ENCODE data around the gene ZSCAN5A.
"Not testable (repeated sequence)": the region's sequence is repeated elsewhere in the genome, so short reads cannot be mapped to it uniquely, and the experiment has no call there.

Gene ZSCAN5A

DNA sequence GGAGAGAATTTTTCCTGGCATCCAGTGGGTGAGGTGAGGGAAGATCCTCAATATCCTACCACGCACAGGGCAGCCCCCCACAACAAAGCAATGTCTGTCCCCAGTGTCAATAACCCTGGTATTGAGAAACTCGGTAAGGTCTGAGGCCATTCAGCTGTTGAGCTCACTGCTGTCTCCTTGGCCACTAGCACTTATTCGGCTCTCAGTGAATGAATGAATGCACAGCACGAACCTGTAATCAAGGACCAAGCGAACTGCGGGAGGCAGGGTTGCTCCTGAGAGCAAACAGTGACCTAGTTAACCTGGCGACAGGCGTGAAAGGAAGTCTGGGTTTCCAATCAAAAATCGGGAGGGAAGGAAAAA is 640 bp downstream of the ZSCAN5A start:
- peak; percentile 63 for DNase-seq (ENCODE audit: low read depth, low spot score)

DNA sequence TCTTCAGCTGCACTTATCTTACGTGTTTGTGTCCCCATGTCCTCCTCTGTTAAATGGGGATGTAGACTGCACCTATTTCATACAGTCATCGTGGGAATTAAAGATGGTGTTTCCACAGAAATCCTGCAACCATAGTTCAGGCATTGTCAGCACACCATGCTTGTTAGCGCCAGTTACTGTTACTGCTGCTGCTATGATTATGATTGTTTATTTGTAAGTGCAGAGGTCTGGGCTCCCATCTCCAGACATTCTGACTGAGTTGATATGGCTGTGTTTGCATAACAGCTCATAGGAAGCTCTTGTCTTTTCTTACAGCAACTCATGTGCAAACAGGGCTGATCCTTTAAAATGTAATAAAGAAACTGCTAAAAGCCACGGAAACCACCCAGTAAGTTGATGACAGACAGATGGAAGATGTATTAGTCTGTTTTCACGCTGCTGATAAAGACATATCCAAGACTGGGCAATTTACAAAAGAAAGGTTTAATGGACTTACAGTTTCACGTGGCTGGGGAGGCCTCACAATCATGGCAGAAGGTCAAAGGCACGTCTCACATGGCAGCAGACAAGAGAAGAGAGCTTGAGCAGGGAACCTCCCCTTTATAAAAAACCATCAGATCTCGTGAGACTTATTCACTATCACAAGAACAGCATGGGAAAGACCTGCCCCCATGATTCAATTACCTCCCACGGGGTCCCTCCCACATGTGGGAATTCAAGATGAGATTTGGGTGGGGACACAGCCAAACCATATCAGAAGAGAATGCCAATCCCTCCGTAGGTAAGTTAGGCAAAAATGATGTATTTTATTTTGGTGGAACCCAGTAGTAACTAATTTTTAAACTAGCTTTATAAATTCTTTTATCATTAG is 1.6 kb downstream of the ZSCAN5A start:
- no peak for DNase-seq (ENCODE audit: low read depth, low spot score)

GRCh38 chr19:56312342-56312741 is 2.3 kb downstream of the ZSCAN5A start:
- no peak for DNase-seq (ENCODE audit: low read depth, low spot score)

- DNase-seq (ENCODE audit: low read depth, low spot score) = no peak
Measured at GRCh38 chr19:56310462-56310861, 4.2 kb downstream of the ZSCAN5A start.

DNA sequence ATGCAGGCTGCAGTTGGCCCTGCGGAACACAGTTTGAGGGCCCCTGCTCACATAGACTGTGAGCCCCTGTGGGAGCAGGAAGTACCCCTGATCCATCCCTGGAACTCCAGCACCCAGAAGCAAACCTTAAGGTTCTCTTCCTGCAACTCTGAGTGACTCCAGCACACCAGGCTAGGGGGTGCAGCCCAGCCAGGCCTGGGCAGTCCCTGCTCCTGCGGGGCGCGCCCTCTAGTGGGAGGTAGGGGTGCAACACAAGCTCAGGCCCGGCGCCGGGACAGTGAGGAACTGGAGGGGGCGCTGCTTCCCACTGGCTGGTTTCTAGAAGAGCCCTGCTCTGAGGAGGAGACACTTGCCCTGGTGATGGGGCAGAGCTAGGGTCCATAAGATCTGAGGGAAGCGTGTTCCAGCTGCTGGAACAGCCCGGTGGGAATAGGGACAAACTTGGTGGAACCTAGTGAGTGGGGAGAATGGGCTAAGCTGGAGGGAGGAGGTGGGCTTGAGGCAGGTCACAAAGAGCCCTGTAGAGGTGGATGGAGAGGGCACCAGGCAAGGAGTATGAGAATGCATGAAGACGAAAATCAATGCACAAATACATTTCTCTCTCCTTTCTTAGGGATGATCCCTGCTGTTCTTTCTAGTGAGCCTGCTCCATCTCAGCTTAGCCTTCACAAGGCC is 5.0 kb downstream of the ZSCAN5A start:
- DNase-seq (ENCODE audit: low read depth, low spot score) = peak; percentile 86

DNA sequence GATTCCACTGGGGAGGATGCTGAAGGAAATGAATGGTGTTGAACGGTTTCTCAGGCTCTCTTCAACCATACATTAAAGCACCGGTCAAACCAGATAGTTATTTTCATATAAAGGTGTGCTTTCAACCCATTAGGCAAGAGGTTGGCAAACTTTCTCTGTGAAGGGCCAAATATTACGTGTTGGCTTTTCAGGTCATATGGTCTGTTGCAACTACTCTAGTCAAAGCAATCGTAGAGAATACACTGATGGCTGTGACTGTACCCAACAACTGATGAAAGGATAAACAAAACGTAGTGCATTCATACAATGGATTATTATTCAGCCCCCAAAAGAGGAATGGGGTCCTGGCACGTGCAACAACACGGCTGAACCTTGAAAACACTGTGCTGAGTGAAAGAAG is 5.8 kb downstream of the ZSCAN5A start:
- DNase-seq (ENCODE audit: low read depth, low spot score) = no peak

GRCh38 chr19:56307062-56307461 is 7.6 kb downstream of the ZSCAN5A start:
- not testable (repeated sequence) for DNase-seq (ENCODE audit: low read depth, low spot score)

- DNase-seq (ENCODE audit: low read depth, low spot score) = no peak
Measured at GRCh38 chr19:56306016-56306415, 8.6 kb downstream of the ZSCAN5A start.

- no peak for DNase-seq (ENCODE audit: low read depth, low spot score)
Measured at GRCh38 chr19:56304243-56304642, 10.4 kb downstream of the ZSCAN5A start.

GRCh38 chr19:56301886-56302620 is 12.6 kb downstream of the ZSCAN5A start:
- no peak for DNase-seq (ENCODE audit: low read depth, low spot score)

GRCh38 chr19:56301155-56301554 is 13.5 kb downstream of the ZSCAN5A start:
- DNase-seq (ENCODE audit: low read depth, low spot score) = no peak

DNA sequence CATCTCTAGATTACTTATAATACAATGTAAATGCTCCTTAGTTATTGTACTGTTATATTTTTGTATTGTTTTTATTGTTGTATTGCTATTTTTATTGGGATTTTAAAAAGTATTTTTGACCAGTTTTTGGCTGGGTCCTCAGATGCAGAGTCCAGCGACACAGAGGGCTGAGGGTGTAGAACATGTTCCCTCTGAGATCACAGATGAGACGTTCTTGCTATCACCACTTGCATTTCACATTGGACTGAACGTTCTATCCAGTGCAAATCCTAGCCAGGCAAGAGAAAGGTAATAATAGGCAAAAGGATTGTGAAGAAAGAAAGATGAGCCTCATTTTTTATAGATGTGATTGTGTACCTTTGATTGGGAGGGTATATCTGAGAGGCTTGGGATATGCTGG is 15.0 kb downstream of the ZSCAN5A start:
- DNase-seq (ENCODE audit: low read depth, low spot score) = no peak

GRCh38 chr19:56297010-56297409 is 17.6 kb downstream of the ZSCAN5A start:
- DNase-seq (ENCODE audit: low read depth, low spot score) = no peak

DNA sequence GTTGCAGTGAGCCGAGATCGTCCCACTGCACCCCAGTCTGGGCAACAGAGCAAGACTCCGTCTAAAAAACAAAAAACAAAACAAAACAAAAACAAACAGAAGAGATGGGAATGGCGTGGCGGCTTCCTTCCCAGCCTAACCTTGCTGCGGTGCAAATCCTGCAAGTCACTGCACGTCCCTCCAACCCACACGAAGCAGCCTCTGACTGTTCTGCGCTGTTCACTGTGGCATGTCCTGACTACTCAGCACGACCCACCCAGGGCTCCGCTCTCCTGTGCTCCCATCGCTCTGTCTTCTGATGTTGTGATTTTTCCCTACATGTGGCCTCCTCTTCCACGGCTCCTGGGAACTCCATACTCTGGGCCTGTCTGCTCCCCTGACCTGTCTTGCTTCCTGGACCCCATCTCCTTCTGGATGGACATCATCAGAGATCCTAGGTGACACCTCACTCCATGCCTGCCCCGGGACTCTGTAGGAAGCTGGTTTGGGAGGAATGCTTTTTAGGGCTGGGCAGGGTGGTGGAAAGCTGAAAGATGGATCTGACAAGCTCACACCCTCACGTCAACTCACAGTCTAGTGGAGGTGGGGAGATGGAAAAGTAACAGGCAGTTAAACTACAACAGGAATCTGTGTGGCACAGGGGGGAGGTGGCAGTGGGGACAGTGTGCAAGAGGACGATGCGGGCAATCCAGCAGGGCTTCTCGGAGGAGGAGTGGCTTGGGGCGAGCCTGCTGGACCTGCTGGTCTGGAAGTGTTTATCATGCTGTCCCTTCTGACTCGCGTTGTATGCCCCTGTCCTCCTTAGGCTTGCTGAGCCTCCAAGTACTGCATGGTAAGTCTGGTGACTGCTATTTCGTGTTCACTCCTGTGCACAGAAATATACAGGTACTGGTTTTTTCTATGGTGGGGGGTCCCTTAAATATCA is 18.8 kb downstream of the ZSCAN5A start:
- DNase-seq (ENCODE audit: low read depth, low spot score) = no peak

- DNase-seq (ENCODE audit: low read depth, low spot score) = no peak
Measured at GRCh38 chr19:56294549-56294948, 20.1 kb downstream of the ZSCAN5A start.

GRCh38 chr19:56291867-56292266 is 22.8 kb downstream of the ZSCAN5A start:
- DNase-seq (ENCODE audit: low read depth, low spot score) = no peak

DNA sequence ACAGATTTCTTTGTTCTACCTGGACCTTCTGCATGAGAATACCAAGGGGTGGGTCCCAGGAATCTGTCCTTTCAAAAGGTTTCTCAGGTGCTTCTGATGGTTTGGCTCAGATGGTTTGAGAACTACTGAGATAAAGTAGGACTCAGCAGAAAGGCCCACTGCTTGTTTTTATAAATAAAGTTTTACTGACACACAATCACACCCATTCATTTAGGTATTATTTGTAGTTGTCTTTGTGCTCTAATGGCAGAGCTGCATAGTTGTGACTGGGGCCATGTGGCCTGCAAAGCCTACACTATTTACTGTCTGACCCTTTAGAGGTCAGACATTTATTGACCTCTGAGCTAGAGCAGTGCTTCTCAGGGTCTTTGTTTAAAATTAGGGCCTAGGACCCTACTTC is 24.5 kb downstream of the ZSCAN5A start:
- no peak for DNase-seq (ENCODE audit: low read depth, low spot score)

DNA sequence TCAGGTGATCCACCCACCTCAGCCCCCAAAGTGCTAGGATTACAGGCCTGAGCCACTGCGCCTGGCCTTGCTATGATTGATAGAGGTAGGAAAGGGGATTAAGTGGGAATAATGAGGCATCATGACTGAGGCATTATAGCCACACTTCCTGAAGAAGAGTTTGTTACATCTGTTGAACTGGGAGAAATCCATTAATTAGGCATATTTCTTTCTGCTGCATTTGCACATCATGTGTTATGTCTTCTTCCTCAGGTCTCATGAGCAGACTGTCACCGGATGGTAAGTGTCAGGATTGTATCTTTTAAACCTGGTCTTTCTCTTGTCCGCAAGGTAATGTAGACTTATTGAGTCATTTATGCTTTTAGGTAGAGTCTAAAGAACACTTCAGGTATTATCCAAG is 29.9 kb downstream of the ZSCAN5A start:
- DNase-seq (ENCODE audit: low read depth, low spot score) = no peak

DNA sequence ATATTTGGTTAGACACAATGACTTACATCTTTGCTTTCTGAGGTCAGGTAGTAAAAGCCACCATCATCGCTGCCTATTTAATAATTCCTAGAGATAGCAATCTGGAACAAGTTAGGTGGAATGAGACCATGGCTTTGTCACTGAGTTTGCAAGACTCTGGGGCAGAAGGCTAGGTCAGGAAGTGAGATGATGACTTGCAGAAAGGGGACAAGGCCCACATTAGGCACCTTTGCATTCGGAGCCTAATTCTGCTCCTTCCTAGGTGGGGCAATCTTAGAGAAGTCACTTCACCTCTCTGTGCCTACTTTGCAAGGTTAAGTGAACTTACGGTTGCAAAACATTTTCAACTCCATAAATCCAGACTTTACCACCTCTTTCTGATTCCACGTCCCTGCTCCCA is 31.8 kb downstream of the ZSCAN5A start:
- DNase-seq (ENCODE audit: low read depth, low spot score) = no peak

DNA sequence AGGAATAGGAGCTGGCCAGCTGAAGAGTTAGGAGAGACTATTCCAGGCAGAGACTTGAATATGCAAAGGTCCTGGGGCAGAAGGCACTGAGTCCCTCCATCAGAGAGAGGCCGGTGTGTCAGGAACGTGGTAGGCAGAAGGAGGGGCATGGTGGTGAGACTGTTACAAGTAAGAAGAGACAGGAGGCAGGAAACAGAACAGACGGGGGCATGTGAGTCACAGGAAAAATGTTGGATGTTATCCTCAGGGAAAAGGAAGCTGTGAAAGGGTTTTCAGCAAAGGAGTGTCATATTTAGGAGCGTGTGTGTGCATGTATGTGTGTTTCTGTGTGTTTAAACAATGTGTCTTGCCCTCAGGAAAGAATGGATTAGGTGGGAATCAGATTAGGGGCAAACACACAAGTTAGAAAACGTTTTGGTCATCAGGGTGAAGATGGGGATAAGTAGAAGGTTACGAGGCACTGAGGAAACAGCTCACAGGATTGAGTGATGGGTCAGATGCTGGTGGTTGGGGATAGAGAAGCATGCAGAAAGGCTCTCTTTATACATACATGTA is 41.0 kb downstream of the ZSCAN5A start:
- no peak for DNase-seq (ENCODE audit: low read depth, low spot score)

DNA sequence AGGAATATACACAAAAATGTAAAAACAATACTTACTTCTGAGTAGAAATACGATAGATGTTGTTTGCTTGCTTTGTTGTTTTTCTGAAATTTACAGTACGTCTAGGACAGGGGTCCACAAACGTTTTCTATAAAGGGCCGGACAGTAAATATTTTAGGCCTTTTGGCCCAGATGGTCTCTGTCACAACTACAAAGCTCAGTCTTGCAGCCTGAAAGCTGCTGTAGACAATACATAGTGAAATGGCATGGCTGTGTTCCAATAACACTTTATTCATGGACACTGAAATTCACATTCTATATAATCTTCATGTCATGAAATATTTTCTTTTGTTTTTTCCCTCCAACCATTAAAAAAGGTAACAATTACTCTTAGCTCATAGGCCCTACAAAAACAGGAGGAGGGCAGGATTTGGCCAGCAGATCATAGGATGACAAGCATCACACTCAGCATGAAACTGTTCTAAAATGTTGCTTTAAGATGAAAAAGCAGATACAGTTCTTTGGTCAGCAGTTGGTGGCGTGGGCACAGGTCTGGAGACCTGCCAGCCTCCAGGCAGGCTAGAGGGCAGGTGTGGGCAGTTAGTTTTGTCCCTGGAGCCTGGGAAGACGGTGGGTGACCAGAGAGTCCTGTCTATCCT is 42.4 kb downstream of the ZSCAN5A start, which contains the start of gene EDDM13:
TSS of gene EDDM13 (plus strand) at position 588 of the 638 bp plus-strand sequence. CDS start 87 bp downstream, outside the sequence.
- no peak for DNase-seq (ENCODE audit: low read depth, low spot score)

Data from ELF-1 (cell line).